ENCODE results near the gene MT3.
"Not testable (repeated sequence)": the region's sequence is repeated elsewhere in the genome, so short reads cannot be mapped to it uniquely, and the experiment has no call there.

The MT3 gene

DNA sequence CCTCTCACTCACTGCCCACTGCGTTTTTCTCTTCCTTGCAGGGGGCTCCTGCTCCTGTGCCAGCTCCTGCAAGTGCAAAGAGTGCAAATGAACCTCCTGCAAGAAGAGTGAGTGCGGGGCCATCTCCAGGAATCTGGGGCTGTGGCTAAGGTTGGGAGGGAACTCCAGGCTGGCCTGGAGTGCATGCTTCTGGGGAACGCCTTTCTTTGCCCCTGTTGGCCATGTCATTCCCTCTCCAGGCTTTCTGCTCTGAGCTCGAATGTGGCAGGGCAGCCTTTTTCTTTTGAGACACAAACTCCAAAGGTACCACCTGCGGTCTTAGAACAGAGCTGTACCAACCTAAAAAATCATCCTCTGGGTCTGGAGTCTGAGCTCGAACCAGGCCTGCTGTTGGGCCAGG, 28.8 kb downstream of the MT3 start:
- Histone ChIP-seq H3K27me3 (ENCODE audit: control insufficient read depth in 3 of 3, insufficient read depth in 3 of 3, low read depth in 1 of 3, low read length in 3 of 3) (peaks cover 19 to 86% (median 53%) of the 10 kb centered on the region in 3 experiments), H3K9ac (ENCODE audit: low read depth, low read length, poor library complexity) (no peak overlapping the region), H4K8ac (ENCODE audit: low read depth, low read length) (no peak overlapping the region), H2BK120ac (ENCODE audit: low read depth, low read length) (no peak overlapping the region), H3K79me1 (ENCODE audit: low read depth, low read length) (no peaks in the 10 kb centered on the region), H2AK5ac (ENCODE audit: low read depth, low read length) (no peak overlapping the region), H3K36me3 (replicated peaks in 1 of 2; ENCODE audit: control insufficient read depth in 2 of 2, insufficient read depth in 2 of 2, low read length in 2 of 2) (no peaks in the 10 kb centered on the region), H4K91ac (ENCODE audit: low read depth, low read length, poor library complexity) (no peak overlapping the region), H3K4me2 (ENCODE audit: insufficient read depth, low read length, poor library complexity, severe bottlenecking) (no peak overlapping the region), H3K9me3 (replicated peaks in 1 of 2; ENCODE audit: control insufficient read depth in 2 of 2, insufficient read depth in 1 of 2, low read depth in 1 of 2, low read length in 2 of 2) (peaks cover 0 to 5% of the 10 kb centered on the region in 2 donors), H3K4me1 (ENCODE audit: control insufficient read depth in 2 of 2, insufficient read depth in 1 of 2, low read depth in 1 of 2, low read length in 2 of 2) (peaks cover 0 to 5% of the 10 kb centered on the region in 2 donors), H3K27ac (replicated peaks; ENCODE audit: low read length) (no peak overlapping the region), H2BK15ac (ENCODE audit: low read length) (no peak overlapping the region), H2BK12ac (ENCODE audit: low read length) (no peak overlapping the region), H3K4me3 (ENCODE audit: low read length in 2 of 2) (no peak overlapping the region), H3K14ac (ENCODE audit: low read length) (no peak overlapping the region), H3K4ac (ENCODE audit: low read length) (no peak overlapping the region), H3K18ac (ENCODE audit: low read length) (no peak overlapping the region), H2AFZ (ENCODE audit: low read length) (no peak overlapping the region), H3K23ac (ENCODE audit: low read depth, low read length, poor library complexity) (no peak overlapping the region), H2BK5ac (ENCODE audit: low read length) (no peak overlapping the region)
- whole genome bisulfite sequencing, 2 donors (ENCODE audit: extremely low coverage in 2 of 2, insufficient read length in 2 of 2, insufficient replicate concordance in 1 of 2): no CpG with 5 or more reads among the region's 6 CpGs
- DNase-seq (ENCODE audit: low spot score): no peak

- no peak overlapping the region for H3K18ac ChIP-seq (ENCODE audit: low read length)
- no peak overlapping the region for H3K14ac ChIP-seq (ENCODE audit: low read length)
- H3K9ac ChIP-seq (ENCODE audit: low read depth, low read length, poor library complexity): no peak overlapping the region
- H3K79me1 ChIP-seq (ENCODE audit: low read depth, low read length): no peaks in the 10 kb centered on the region
- H3K23ac ChIP-seq (ENCODE audit: low read depth, low read length, poor library complexity): no peak overlapping the region
- no peaks in the 10 kb centered on the region for H3K36me3 ChIP-seq (replicated peaks in 1 of 2; ENCODE audit: control insufficient read depth in 2 of 2, insufficient read depth in 2 of 2, low read length in 2 of 2)
- no peak for DNase-seq (ENCODE audit: low spot score)
- H4K91ac ChIP-seq (ENCODE audit: low read depth, low read length, poor library complexity): no peak overlapping the region
- H3K9me3 ChIP-seq (replicated peaks in 1 of 2; ENCODE audit: control insufficient read depth in 2 of 2, insufficient read depth in 1 of 2, low read depth in 1 of 2, low read length in 2 of 2): peaks cover 0 to 5% of the 10 kb centered on the region in 2 donors
- no peak overlapping the region for H2BK5ac ChIP-seq (ENCODE audit: low read length)
- WGBS, 2 donors (ENCODE audit: extremely low coverage in 2 of 2, insufficient read length in 2 of 2, insufficient replicate concordance in 1 of 2): no CpG with 5 or more reads among the region's 8 CpGs
- H3K4me1 ChIP-seq (ENCODE audit: control insufficient read depth in 2 of 2, insufficient read depth in 1 of 2, low read depth in 1 of 2, low read length in 2 of 2): peaks cover 0 to 11% of the 10 kb centered on the region in 2 donors
- no peak overlapping the region for H2BK120ac ChIP-seq (ENCODE audit: low read depth, low read length)
- H3K4me2 ChIP-seq (ENCODE audit: insufficient read depth, low read length, poor library complexity, severe bottlenecking): no peak overlapping the region
- H4K8ac ChIP-seq (ENCODE audit: low read depth, low read length): no peak overlapping the region
- H3K4me3 ChIP-seq (ENCODE audit: low read length in 2 of 2): no peak overlapping the region
- no peak overlapping the region for H2BK15ac ChIP-seq (ENCODE audit: low read length)
- H3K4ac ChIP-seq (ENCODE audit: low read length): no peak overlapping the region
- H2BK12ac ChIP-seq (ENCODE audit: low read length): no peak overlapping the region
- H2AK5ac ChIP-seq (ENCODE audit: low read depth, low read length): no peak overlapping the region
- H3K27ac ChIP-seq (replicated peaks; ENCODE audit: low read length): no peak overlapping the region
- H2AFZ ChIP-seq (ENCODE audit: low read length): no peak overlapping the region
- H3K27me3 ChIP-seq (ENCODE audit: control insufficient read depth in 3 of 3, insufficient read depth in 3 of 3, low read depth in 1 of 3, low read length in 3 of 3): peaks cover 25 to 92% (median 64%) of the 10 kb centered on the region in 3 experiments
Observed at GRCh38 chr16:56620339-56620897, 31.1 kb downstream of the MT3 start.

DNA sequence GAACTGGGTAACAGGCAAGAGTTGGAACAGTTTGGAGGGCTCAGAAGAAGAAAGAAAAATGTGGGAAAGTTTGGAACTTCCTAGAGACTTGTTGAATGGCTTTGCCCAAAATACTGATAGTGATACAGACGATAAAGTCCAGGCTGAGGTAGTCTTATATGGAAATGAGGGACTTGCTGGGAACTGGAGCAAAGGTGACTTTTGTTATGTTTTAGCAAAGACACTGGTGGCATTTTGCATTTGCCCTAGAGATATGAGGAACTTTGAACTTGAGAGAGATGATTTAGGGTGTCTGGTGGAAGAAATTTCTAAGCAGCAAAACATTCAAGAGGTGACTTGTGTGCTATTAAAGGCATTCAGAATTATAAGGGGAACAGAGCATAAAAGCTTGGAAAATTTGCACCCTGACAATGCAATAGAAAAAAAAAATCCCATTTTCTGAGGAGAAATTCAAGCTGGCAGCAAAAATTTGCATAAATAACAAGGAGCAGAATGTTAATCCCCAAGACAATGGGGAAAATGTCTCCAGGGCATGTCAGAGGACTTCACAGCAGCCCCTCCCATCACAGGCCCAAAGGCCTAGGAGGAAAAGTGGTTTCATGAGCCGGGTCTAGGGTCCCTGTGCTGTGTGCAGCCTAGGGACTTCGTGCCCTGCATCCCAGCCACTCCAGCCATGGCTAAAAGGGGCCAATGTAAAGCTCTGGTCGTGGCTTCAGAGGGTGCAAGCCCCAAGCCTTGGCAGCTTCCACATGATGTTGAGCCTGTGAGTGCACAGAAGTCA, 32.5 kb downstream of the MT3 start:
- not testable (repeated sequence) for H3K79me1 ChIP-seq (ENCODE audit: low read depth, low read length); H2BK15ac ChIP-seq (ENCODE audit: low read length); H4K91ac ChIP-seq (ENCODE audit: low read depth, low read length, poor library complexity); H4K8ac ChIP-seq (ENCODE audit: low read depth, low read length); H3K4me2 ChIP-seq (ENCODE audit: insufficient read depth, low read length, poor library complexity, severe bottlenecking); H3K14ac ChIP-seq (ENCODE audit: low read length); H2BK12ac ChIP-seq (ENCODE audit: low read length); H3K9me3 ChIP-seq (replicated peaks in 1 of 2; ENCODE audit: control insufficient read depth in 2 of 2, insufficient read depth in 1 of 2, low read depth in 1 of 2, low read length in 2 of 2); H2BK5ac ChIP-seq (ENCODE audit: low read length); H3K4ac ChIP-seq (ENCODE audit: low read length); H2BK120ac ChIP-seq (ENCODE audit: low read depth, low read length); H3K9ac ChIP-seq (ENCODE audit: low read depth, low read length, poor library complexity); H2AFZ ChIP-seq (ENCODE audit: low read length); H3K27ac ChIP-seq (replicated peaks; ENCODE audit: low read length); H3K23ac ChIP-seq (ENCODE audit: low read depth, low read length, poor library complexity); H3K36me3 ChIP-seq (replicated peaks in 1 of 2; ENCODE audit: control insufficient read depth in 2 of 2, insufficient read depth in 2 of 2, low read length in 2 of 2); H3K4me3 ChIP-seq (ENCODE audit: low read length in 2 of 2); H2AK5ac ChIP-seq (ENCODE audit: low read depth, low read length); DNase-seq (ENCODE audit: low spot score); H3K18ac ChIP-seq (ENCODE audit: low read length)
- Histone ChIP-seq H3K27me3 (ENCODE audit: control insufficient read depth in 3 of 3, insufficient read depth in 3 of 3, low read depth in 1 of 3, low read length in 3 of 3) (peaks cover 34 to 93% (median 68%) of the 10 kb centered on the region in 3 experiments), H3K4me1 (ENCODE audit: control insufficient read depth in 2 of 2, insufficient read depth in 1 of 2, low read depth in 1 of 2, low read length in 2 of 2) (peaks cover 4 to 11% of the 10 kb centered on the region in 2 donors)
- no CpG with 5 or more reads among the region's 4 CpGs for WGBS, 2 donors (ENCODE audit: extremely low coverage in 2 of 2, insufficient read length in 2 of 2, insufficient replicate concordance in 1 of 2)

- H3K23ac ChIP-seq (ENCODE audit: low read depth, low read length, poor library complexity); DNase-seq (ENCODE audit: low spot score); H3K14ac ChIP-seq (ENCODE audit: low read length); H2BK120ac ChIP-seq (ENCODE audit: low read depth, low read length); H2BK5ac ChIP-seq (ENCODE audit: low read length); H3K4ac ChIP-seq (ENCODE audit: low read length); H3K4me3 ChIP-seq (ENCODE audit: low read length in 2 of 2); H3K36me3 ChIP-seq (replicated peaks in 1 of 2; ENCODE audit: control insufficient read depth in 2 of 2, insufficient read depth in 2 of 2, low read length in 2 of 2); H2AK5ac ChIP-seq (ENCODE audit: low read depth, low read length); H4K91ac ChIP-seq (ENCODE audit: low read depth, low read length, poor library complexity); H3K18ac ChIP-seq (ENCODE audit: low read length); H2BK12ac ChIP-seq (ENCODE audit: low read length); H4K8ac ChIP-seq (ENCODE audit: low read depth, low read length); H2BK15ac ChIP-seq (ENCODE audit: low read length); H3K27ac ChIP-seq (replicated peaks; ENCODE audit: low read length); H3K4me1 ChIP-seq (ENCODE audit: control insufficient read depth in 2 of 2, insufficient read depth in 1 of 2, low read depth in 1 of 2, low read length in 2 of 2); H3K79me1 ChIP-seq (ENCODE audit: low read depth, low read length); H2AFZ ChIP-seq (ENCODE audit: low read length); H3K9me3 ChIP-seq (replicated peaks in 1 of 2; ENCODE audit: control insufficient read depth in 2 of 2, insufficient read depth in 1 of 2, low read depth in 1 of 2, low read length in 2 of 2); H3K9ac ChIP-seq (ENCODE audit: low read depth, low read length, poor library complexity); H3K4me2 ChIP-seq (ENCODE audit: insufficient read depth, low read length, poor library complexity, severe bottlenecking): not testable (repeated sequence)
- no CpG with 5 or more reads among the region's 5 CpGs for WGBS, 2 donors (ENCODE audit: extremely low coverage in 2 of 2, insufficient read length in 2 of 2, insufficient replicate concordance in 1 of 2)
- H3K27me3 ChIP-seq (ENCODE audit: control insufficient read depth in 3 of 3, insufficient read depth in 3 of 3, low read depth in 1 of 3, low read length in 3 of 3): peaks cover 24 to 88% (median 63%) of the 10 kb centered on the region in 3 experiments
Observed at GRCh38 chr16:56623184-56623583, 33.9 kb downstream of the MT3 start.

All from neuronal stem cell (in vitro differentiated cells).